ENCODE results near the gene ENTPD2. TPM values are rescaled to one million over a fixed set of nuclear protein-coding genes. Genes with fewer than 3 reads are reported as not detected.

ENTPD2 gene
- polyA plus RNA-seq (ENCODE audit: insufficient read length in 3 of 3) = 1 to 10 TPM; 5.5 to 7.4 (median 7.3) TPM
- long read RNA-seq, donor 1, partial matches to known transcripts = 0 of 3 reads
- long read RNA-seq, donor 1, other reads (novel, unspliced or antisense) = 0 of 3 reads
- long read RNA-seq, donor 2 = 0 reads
- long read RNA-seq, donor 3, partial matches to known transcripts = 0 of 3 reads
- long read RNA-seq, donor 3, other reads (novel, unspliced or antisense) = 0 of 3 reads
- long read RNA-seq, donor 4, partial matches to known transcripts = 0 of 3 reads
- long read RNA-seq, donor 4, other reads (novel, unspliced or antisense) = 0 of 3 reads
- long read RNA-seq, donor 5, partial matches to known transcripts = 0 of 2 reads
- long read RNA-seq, donor 5, other reads (novel, unspliced or antisense) = 0 of 2 reads
- long read RNA-seq, donor 6, partial matches to known transcripts = 0 of 1 reads
- long read RNA-seq, donor 6, other reads (novel, unspliced or antisense) = 0 of 1 reads
- long read RNA-seq, donor 7 = 0 reads
- long read RNA-seq, donor 8, partial matches to known transcripts = 0 of 2 reads
- long read RNA-seq, donor 8, other reads (novel, unspliced or antisense) = 0 of 2 reads
- long read RNA-seq, donor 9, partial matches to known transcripts = 0 of 3 reads
- long read RNA-seq, donor 9, other reads (novel, unspliced or antisense) = 0 of 3 reads
- long read RNA-seq, donor 10, partial matches to known transcripts = 0 of 1 reads
- long read RNA-seq, donor 10, other reads (novel, unspliced or antisense) = 0 of 1 reads
- long read RNA-seq, donor 11, partial matches to known transcripts = 0 of 2 reads
- long read RNA-seq, donor 11, other reads (novel, unspliced or antisense) = 0 of 2 reads
- long read RNA-seq, donor 12 = 0 reads
- long read RNA-seq, donor 13, partial matches to known transcripts = 0 of 1 reads
- long read RNA-seq, donor 13, other reads (novel, unspliced or antisense) = 0 of 1 reads
- long read RNA-seq, donor 14 = 0 reads
- long read RNA-seq, donor 15, transcript ENTPD2-202 (9 exons, 2,095 nt) = major isoform, 8 of 8 reads
- long read RNA-seq, donor 15, partial matches to known transcripts = 0 of 8 reads
- long read RNA-seq, donor 15, other reads (novel, unspliced or antisense) = 0 of 8 reads
- long read RNA-seq, donor 16, partial matches to known transcripts = 0 of 1 reads
- long read RNA-seq, donor 16, other reads (novel, unspliced or antisense) = 0 of 1 reads

DNA sequence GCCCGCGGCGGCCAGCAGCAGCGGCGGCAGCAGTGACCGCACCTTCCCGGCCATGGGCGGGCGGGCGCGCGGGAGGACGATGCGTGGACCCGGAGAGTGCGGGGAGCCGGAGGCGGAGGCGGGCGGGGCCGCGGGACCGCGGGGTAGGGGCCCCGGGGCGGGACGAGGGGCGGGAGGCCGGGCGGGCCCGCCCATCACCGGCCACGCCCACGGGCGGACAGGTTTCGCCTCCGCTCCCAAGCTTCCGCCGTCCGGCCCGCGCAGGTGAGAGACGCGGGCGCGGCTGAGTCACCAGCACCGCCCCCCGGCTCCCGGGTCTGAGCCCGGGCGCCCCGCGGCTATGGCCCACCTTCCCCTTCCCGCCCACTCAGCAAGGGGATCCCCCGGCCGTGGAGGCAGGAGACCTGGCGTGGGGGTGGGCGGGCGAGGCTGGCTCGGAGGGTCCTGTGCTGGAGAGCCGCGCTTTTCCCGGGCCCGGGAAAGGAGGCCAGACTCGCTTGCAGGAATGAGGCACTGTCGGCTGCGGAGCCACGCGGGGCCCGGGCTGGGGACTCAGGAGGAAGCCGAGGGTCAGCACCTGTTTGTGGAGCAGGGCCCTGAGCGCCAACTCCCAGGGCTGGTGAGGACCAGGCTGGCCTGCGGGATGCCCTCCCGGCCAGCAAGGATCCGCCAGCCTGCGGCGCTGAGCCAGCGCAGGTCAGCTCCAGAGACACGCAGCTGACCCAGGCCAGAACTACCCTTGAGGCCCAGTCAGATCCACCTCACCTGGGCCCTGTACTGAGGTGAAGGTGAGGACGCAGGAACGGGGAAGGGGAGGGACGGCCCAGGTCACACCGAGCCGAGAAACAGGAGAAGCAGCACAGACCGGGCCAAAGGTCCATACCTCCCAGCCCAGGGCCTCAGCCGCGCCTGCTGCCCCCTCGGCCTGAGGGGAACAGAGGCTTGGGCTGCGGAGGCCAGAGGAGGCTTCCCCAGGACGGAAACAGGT, at the start of gene ENTPD2:
Gene ENTPD2, minus strand, starts transcription at position 118 of the 988 bp plus-strand sequence. Its CDS starts 64 bp downstream, at position 54.
- no peak for DNase-seq

DNA sequence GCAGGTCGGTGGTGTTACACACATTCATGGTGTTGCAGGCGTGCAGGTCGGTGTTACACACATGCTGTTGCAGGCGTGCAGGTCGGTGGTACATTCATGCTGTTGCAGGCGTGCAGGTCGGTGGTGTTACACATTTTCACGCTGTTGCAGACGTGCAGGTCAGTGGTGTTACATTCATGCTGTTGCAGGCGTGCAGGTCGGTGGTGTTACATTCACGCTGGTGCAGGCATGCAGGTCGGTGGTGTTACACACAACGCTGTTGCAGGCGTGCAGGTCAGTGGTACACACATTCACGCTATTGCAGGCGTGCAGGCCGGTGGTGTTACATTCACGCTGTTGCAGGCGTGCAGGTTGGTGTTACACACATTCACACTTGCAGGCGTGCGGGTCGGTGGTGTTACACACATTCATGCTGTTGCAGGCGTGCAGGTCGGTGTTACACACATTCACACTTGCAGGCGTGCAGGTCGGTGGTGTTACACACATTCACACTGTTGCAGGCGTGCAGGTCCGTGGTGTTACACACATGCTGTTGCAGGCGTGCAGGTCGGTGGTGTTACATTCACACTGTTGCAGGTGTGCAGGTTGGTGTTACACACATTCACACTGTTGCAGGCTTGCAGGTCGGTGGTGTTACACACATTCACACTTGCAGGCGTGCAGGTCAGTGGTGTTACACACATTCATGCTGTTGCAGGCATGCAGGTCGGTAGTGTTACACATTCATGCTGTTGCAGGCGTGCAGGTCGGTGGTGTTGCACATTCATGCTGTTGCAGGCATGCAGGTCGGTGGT, 49.5 kb upstream of the ENTPD2 start:
- no peak for DNase-seq

DNA sequence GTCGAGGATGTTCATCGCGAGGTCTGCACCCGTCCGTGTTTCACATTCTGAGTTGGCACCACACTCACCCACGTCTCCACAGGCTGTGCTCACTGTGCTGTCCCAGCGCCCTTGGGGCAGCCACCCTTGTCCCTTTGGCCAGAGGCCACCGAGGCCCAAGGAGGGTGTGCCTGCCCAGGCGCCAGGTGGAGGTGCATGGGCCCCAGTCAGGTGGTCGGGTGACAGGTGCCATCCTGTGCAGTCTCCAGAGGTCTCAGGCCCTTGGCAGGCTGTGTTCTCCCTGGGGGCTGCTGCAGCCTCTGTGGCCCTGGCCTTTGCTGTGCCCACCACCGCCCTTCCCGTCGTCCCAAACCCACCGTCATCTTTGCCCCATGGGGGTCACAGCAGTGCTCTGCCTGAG, 45.4 kb upstream of the ENTPD2 start:
- DNase-seq = no peak

DNA sequence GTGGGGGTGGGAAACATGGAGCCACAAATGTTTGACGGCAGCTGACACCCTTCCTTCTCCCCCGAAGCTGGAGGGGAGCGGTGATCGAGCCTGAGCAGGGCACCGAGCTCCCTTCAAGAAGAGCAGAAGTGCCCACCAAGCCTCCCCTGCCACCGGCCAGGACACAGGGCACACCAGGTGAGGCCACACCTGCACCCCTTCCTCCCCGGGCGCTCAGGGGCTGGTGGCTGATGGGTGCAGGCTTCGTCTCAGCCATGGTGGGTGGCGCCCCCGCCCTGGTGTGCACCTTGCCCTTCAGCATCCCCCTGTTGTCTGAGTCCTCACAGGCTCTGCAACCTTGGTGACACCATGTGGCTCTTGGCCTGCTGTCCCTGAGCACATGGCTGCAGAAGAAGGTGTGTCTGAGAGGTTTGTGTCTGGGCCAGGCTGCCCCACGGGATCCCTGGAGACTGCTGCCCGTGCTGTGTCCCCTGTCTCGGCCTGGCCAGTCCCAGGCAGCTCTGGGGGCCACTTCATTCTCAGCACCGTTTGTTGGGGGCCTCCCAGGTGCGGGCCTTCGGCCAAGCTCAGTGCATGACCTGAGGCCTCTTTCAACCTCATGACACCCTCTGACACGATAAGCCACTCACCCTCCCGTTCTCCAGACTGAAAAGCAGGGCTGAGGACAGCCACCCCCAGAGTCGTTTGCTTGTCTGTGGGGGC, 44.1 kb upstream of the ENTPD2 start:
- DNase-seq = no peak

DNA sequence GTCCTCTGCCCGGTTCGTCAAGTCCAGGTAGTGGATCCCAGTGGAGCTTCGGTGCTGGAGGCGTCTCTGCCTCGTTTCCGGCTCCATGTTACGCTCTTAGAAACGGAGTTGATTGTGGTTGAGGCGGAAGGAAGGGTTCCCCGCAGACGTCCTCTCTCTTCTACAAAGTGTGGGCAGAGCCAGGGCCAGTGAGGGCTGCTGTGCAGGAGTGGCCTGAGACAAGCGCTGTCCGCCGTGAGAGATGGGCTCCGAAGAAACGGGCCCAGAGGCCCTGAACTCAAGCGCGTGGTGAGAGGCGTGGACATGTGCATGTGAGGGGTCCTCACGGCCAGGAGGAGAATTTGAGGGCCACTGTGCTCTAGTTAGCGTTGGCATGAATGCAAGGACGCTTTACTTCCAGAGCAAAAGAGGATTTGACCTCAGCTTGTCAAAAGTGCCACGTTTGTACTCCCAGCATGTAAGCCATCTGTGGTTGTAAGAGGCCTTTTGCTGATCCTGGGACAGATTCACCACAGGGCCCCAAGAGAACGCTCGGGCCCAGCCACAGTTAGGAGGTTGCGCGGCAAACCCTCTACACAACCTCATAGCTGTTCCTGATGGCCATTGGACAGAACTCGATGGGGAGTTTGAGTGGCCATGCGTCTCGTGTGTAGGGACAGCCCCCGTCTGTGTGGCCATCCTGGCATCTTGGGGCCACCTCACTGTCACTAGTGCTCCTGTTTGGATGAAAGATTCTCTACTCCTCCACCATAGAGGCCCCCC, 43.1 kb upstream of the ENTPD2 start:
- no peak for DNase-seq

DNA sequence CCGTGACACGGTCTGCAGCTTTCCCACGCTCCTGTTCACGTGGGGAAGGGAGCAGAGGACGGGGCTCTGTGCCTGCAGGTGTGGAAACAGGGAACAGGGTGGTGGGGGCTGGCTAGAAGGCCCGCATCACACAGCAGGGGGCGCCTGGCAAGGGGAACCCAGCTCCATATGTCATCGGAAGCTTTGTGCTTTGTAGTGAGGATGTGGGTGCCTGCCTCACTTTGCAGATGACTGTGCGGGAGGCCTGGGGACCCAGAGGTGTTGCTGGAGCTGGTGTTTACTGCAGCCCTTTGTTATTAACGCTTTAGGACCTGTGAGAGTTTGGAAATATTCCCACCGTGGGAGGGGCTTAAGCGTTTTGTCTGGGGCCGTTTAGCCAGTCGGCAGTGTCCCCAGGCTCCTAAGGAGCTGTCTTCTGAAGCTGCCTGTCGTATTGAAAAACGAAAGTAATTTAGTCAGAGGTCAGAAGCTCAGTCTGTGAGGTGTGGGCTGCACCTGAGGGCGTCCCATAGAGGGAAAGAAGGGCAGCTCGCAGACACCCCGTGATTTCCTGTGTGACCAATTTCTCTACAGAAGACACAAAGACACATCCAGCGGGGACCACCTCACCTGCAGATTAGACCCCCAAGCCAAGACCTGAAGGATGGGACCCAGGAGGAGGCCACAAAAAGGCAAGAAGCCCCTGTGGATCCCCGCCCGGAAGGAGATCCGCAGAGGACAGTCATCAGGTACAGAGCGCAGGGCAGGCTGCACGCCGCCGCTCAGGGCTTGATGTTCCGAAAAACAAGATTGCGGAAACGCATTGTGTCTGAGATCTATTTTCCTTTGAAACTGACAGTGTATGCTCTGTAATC, 42.0 kb upstream of the ENTPD2 start:
- DNase-seq = no peak

DNA sequence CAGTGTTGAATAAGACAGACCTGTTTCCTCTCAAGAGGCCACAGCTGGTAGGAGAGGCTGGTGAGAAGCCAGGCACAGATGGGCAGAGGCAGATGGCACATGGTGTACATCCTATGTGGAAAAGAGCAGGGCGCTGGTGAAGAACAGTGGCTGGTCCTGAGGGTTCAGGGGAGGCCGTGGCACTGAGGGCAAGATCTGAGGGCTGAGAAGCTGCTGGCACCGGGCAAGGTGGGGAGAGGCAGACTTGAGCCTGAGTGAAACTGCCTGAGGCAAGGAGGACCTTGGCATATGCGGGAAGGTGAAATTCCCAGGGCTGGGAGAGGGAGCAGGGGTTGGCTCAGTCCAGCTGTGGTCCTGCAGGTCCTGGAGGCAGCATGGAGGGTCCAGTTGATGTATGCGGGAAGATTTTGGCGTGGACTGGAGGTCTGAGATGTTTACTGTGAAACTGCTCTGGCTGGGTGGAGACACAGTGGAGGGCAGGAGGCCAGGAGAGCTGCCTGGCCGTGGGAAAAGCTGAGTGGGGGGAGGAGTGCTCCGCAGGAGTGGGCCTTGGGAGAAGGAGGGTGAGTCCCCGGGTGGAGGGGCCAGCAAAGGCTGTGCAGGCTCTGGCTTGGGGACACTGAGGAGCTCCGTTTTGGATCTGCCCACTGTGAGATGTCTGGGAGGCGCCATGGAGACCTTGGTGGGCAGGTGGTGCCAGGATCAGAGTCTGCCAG, 35.5 kb upstream of the ENTPD2 start:
- no peak for DNase-seq

DNA sequence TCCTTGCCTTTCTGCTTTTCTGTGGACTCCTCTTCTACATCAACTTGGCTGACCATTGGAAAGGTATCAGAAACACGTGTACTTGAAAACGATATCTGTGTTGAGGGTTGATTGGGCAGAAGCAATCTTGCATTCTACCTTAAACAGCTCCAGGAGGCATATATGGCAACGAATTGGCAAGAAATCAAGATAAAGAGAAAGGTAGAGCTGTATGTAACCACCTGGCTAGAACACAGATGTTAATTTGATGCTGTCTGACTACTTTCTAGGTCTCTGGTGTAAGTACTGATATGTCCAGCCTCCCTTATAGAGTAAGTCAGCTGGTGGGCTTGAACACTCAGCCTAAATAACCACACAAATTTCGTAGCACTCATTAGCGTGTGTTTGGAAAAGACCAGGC, 34.3 kb upstream of the ENTPD2 start:
- no peak for DNase-seq

DNA sequence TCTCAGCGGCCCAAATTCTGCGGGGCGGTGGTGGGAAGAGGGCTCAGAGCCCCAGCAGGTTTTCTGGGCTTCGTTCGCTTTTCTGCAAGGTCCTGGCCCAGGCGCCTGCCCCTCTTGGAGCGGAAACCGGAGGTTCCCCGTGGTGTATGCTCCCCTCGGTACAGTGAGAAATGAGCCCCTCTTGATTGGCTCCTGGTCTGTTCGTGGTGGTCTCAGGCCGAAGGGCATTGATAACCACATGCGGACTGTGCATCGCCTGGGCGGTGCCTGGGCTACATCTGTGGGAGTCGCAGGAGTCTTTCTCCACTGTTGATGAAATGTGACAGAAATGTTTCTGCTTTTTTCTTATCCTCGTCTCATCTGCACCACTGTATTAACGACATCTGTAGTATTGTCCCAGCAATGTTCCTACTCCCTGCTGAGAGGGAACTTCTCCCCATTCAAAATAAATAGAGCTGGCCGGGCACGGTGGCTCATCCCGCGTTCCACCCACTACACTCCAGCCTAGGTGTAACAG, 33.6 kb upstream of the ENTPD2 start:
- no peak for DNase-seq

DNA sequence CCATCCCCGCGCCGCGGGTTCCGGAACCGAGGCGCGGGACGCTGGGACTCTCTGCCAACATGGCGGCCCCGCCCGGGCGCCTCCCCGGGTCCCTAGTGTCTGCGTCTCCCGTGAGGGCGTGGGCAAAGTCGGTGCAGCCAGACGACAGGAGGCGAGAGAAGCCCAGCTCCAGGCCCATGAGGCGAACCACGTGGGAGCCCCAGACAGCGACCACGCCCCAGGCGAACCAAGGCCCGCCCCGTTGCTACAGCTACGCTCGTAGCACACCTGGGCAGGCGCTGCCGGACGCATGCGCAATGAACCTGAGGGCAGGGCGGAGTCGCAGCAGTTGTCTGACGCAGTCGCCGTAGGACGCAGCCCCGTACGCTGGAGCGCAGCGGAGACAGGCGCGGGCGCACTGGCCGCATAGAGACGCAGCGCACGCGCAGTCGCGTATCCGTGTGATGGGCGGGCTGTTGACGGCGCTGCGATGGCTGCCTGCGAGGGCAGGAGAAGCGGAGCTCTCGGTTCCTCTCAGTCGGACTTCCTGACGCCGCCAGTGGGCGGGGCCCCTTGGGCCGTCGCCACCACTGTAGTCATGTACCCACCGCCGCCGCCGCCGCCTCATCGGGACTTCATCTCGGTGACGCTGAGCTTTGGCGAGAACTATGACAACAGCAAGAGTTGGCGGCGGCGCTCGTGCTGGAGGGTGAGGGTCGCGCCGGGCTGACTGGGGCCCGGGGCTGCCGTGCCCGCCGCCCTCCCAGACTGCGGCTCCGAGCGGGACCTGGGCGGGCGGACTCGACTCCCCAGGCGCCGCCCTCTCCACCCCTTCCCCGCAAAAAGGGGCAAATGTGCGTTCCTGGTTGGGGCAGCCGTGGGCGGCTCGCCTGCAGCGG, 32.9 kb upstream of the ENTPD2 start, which contains the start of gene MAN1B1:
Gene MAN1B1, plus strand, starts transcription at position 455 of the 878 bp plus-strand sequence. Its CDS starts 15 bp downstream, at position 470.
- peak; percentile 97 for DNase-seq

DNA sequence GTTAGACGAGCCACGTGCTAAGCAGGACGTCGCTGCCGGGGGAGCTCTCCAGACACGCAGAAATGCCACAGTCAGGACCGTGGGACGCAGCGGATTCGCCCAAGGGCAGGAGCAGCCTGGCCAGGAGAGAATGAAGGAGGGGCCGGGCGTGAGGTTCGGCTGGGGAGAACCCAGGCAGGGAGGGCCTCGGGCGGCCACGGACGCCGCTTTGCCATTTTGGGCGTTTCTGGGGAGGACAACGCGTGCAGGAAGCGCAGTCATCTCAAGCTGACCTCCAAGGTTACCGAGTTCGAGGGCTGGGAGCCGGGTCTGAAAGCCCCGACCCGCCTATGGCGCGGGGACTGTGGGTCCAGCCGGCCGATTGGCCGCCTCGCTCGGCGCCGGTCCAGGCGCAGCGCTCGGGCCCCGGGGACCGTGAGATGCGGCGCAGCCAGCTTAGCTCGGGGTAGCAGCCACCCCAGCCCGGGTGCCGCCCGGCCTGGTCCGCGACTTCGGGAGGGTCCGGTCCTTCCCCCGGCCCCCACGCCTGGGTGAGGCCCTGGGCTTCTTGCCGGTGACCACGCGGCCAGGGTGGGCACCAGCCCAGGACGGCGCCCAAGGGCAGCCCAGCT, 32.2 kb upstream of the ENTPD2 start:
- no peak for DNase-seq

DNA sequence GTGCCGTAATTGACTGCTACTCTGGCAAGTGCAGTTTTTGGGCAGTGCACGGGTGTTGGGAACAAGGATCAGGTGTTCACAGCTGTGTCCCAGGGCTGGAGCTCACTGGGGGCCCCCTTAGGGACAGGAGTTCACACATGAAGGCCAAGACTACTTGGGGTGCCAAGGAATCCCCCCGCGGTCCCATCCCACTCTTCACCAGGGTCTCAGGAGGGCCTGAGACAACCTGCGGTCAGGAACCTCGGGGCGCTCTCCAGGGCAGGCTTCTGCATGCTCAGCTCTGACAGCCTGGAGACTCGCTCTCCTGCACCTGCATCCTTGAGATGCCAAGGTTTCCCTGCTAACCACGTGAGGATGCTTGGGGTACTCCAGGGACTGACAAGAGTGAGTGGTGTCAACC, 30.7 kb upstream of the ENTPD2 start:
- no peak for DNase-seq

DNA sequence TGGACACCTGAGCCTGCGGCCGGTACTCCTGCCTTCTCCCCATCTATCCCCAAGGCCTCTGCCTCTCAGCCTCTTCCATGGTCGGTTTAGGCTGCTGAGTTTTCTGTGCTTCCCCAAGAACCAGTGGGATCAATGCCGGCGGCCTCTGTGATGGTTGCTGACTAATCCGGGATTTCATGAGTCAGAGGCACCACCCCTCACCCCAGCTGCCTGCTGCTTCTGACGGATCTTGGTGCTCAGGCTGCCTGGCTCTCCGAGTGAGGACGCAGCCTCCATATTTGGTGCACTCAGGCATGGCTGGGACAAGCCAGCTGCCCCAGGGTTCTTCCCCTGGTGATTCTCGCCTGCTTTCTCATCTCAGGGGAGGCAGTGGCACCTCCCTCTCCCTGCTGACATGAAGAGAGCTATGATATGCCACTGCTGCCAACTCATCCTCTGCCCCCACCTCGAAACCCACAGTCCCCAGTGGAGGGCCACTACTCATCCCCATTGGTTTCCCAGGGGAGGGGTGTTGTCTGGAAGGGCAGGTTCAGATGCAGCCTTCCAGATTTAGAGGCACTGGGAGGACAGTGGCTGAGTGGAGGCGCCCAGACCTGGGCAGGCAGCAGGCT, 29.6 kb upstream of the ENTPD2 start:
- DNase-seq = no peak

DNA sequence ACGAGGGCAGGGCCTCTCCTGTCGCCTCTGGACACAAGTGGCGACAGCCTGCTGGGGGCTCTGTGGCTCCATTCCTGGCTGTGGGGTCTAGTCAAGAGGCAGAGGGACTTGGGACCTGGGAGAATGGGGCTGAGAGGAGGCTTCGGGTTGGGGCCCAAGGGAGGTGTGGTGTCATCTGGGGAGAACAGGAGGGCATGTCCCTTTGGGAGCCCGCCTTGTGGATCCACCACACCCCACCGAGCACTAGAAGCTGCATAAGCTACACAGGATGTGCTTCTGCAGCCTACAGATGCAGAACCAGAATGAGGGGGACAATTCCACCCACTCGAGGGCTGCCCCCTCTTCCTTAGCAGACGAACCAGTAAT, 29.0 kb upstream of the ENTPD2 start:
- no peak for DNase-seq
